GM21526 (cell line): ENCODE results near the gene IPO7.

ENCODE experiments used
- ATAC-seq: cut with Tn5 transposase; IDR thresholded peaks from one replicate; pipeline ENCODE4 v1.9.1; 2021; ENCODE audit warnings: moderate library complexity; ENCODE audit not compliant: unreplicated experiment, low FRiP score

IPO7 gene

GRCh38 chr11:9489080-9489765 is 104.8 kb downstream of the IPO7 start:
- no peak for ATAC-seq

- ATAC-seq, result no peak
Observed at GRCh38 chr11:9490376-9490775, 105.9 kb downstream of the IPO7 start.

- ATAC-seq, result no peak
Observed at GRCh38 chr11:9493492-9493891, 109.0 kb downstream of the IPO7 start.

GRCh38 chr11:9494316-9494715 is 109.9 kb downstream of the IPO7 start:
- no peak for ATAC-seq

- ATAC-seq, result no peak
Observed at GRCh38 chr11:9495803-9496514, 111.5 kb downstream of the IPO7 start.
